Fibroblast of lung (primary cell): ENCODE measurements around the gene SCFD2.

Experiments used
- CTCF ChIP-seq, 2 donors: IDR thresholded peaks in 1 of 2; conservative IDR thresholded peaks in 1 of 2; 1 replicate in 1 of 2; 2 replicates in 1 of 2; pipeline ENCODE4 v1.5.1; 2011 to 2012; ENCODE audit warnings: low read length in 2 of 2, control low read depth in 1 of 2, inconsistent platforms in 1 of 2, low read depth in 1 of 2, mild to moderate bottlenecking in 1 of 2
- EZH2 ChIP-seq: IDR thresholded peaks from 2 replicates; pipeline ENCODE4 v1.5.1; 2012; ENCODE audit warnings: low read length, control low read depth, mild to moderate bottlenecking; ENCODE audit errors: missing control alignments

- TF ChIP-seq CTCF (conservative IDR thresholded peaks at IDR 0.05 in 1 of 2, IDR thresholded peaks at IDR 0.05 in 1 of 2; ENCODE audit: low read depth in 1 of 2, low read length in 2 of 2) (no peak), EZH2 (no peak)
These were observed 409.2 kb downstream of the SCFD2 start for GRCh38 chr4:52956691-52957090.
